ENCODE data around the gene ALDOA.

GRCh38 chr16:30110661-30111060 is 45.1 kb downstream of the ALDOA start:
- TF ChIP-seq GATA3 (IDR thresholded peaks at IDR 0.05; ENCODE audit: low read depth, low read length) (no peak), GATA2 (IDR thresholded peaks at IDR 0.05; ENCODE audit: low read depth, low read length) (no peak)
